Thoracic aorta (tissue), 2 donors: ENCODE results near the gene SLC25A11. TPM values are rescaled to one million over a fixed set of nuclear protein-coding genes. Genes with fewer than 3 reads are reported as not detected.

Source experiments
- ATAC-seq: fragments of 150-250 bp; one replicate; pipeline ENCODE4 v1.8.0; 2017; ENCODE audit warnings: low read depth; ENCODE audit not compliant: insufficient number of reproducible peaks, low FRiP score
- DNase-seq: peaks from one replicate; pipeline ENCODE4 v3.0.0-alpha.2; 2020; ENCODE audit warnings: low spot score
- H3K27ac ChIP-seq, 2 donors: fragments of 200-600 bp; sonication (generic); 1 replicate in 1 of 2; 2 replicates in 1 of 2; pipeline ENCODE4 v1.5.1; 2016; ENCODE audit warnings: mild to moderate bottlenecking in 2 of 2, moderate library complexity in 2 of 2
- H3K27me3 ChIP-seq: fragments of 200-600 bp; sonication (generic); replicated peaks from 2 replicates; pipeline ENCODE4 v1.6.0; 2016; ENCODE audit warnings: mild to moderate bottlenecking; ENCODE audit not compliant: insufficient read depth
- H3K36me3 ChIP-seq: fragments of 200-600 bp; sonication (generic); one replicate; pipeline ENCODE4 v1.5.1; 2016
- H3K4me1 ChIP-seq, 2 donors: fragments of 200-600 bp; sonication (generic); 1 replicate in 1 of 2; 2 replicates in 1 of 2; pipeline versions ENCODE4 v1.5.1 to v1.6.0; 2016; ENCODE audit warnings: low read depth in 2 of 2, mild to moderate bottlenecking in 1 of 2; ENCODE audit not compliant: control insufficient read depth in 1 of 2
- H3K4me3 ChIP-seq: fragments of 200-600 bp; sonication (generic); 2 replicates; pipeline ENCODE4 v1.5.1; 2016; ENCODE audit warnings: mild to moderate bottlenecking
- H3K9me3 ChIP-seq: fragments of 200-600 bp; sonication (generic); 2 replicates; pipeline ENCODE4 v1.5.1; 2016
- CTCF ChIP-seq: fragments of 200-600 bp; sonication (generic); IDR thresholded peaks from one replicate; pipeline ENCODE4 v1.5.1; 2019; ENCODE audit warnings: antibody characterized with exemption
- total RNA-seq, 2 donors: library from RNA; depleted of rRNA; stranded (reverse); fragments of >200 nt; gene quantifications; one replicate each; pipeline versions ENCODE4 v1.1.0 to v1.2.3, GENCODE V29; 2016

SLC25A11 gene
- total RNA-seq, 2 donors from 2014 or later = 27.0 to 39.7 TPM

- no peaks in the 10 kb centered on the region for H3K27me3 ChIP-seq
- peak; percentile 47 for ATAC-seq
- TF ChIP-seq CTCF = no peak
- no peak within 1 kb of the TSS for H3K27ac ChIP-seq
- H3K4me1 ChIP-seq = peaks cover 0 to 16% of the 10 kb centered on the region in 2 donors
- peak; percentile 75 for DNase-seq
- no peaks in the 10 kb centered on the region for H3K9me3 ChIP-seq
- H3K4me3 ChIP-seq = peak within 1 kb of the TSS; percentile 74
- H3K36me3 ChIP-seq = peaks cover 13% of the 10 kb centered on the region
Observed at GRCh38 chr17:4899341-4900230, 40.3 kb downstream of the SLC25A11 start, which contains the start of gene C17orf107. Gene C17orf107 (plus strand): TSS chr17:4899536. CDS start chr17:4899763, 227 bp downstream.

GRCh38 chr17:4898927-4899326 is 40.9 kb downstream of the SLC25A11 start:
- TF ChIP-seq CTCF = no peak

GRCh38 chr17:4898351-4898750 is 41.5 kb downstream of the SLC25A11 start:
- no peaks in the 10 kb centered on the region for H3K27me3 ChIP-seq
- ATAC-seq = no peak
- H3K27ac ChIP-seq = no peak overlapping the region
- peaks cover 0 to 16% of the 10 kb centered on the region in 2 donors for H3K4me1 ChIP-seq
- no peak for TF ChIP-seq CTCF
- H3K9me3 ChIP-seq = no peaks in the 10 kb centered on the region
- no peak for DNase-seq
- peaks cover 26% of the 10 kb centered on the region for H3K36me3 ChIP-seq
- no peak overlapping the region for H3K4me3 ChIP-seq

More at GRCh38 chr17:4898927-4899326, 40.9 kb downstream of the SLC25A11 start:
- DNase-seq = no peak
- Histone ChIP-seq H3K9me3 (no peaks in the 10 kb centered on the region), H3K27me3 (no peaks in the 10 kb centered on the region), H3K27ac (no peak overlapping the region), H3K4me1 (peaks cover 0 to 16% of the 10 kb centered on the region in 2 donors), H3K36me3 (peaks cover 20% of the 10 kb centered on the region), H3K4me3 (peak overlapping the region; percentile 74)
- no peak for ATAC-seq

- DNase-seq (no peak), ATAC-seq (no peak)
- peaks cover 0 to 16% of the 10 kb centered on the region in 2 donors for H3K4me1 ChIP-seq
- no peak overlapping the region for H3K27ac ChIP-seq
- no peaks in the 10 kb centered on the region for H3K9me3 ChIP-seq
- no peak for TF ChIP-seq CTCF
- H3K27me3 ChIP-seq = no peaks in the 10 kb centered on the region
- H3K4me3 ChIP-seq = no peak overlapping the region
- H3K36me3 ChIP-seq = peaks cover 30% of the 10 kb centered on the region
Observed at GRCh38 chr17:4897785-4898184, 42.1 kb downstream of the SLC25A11 start.

- H3K9me3 ChIP-seq = no peaks in the 10 kb centered on the region
Observed at GRCh38 chr17:4897198-4897687, 42.6 kb downstream of the SLC25A11 start.

More at GRCh38 chr17:4897198-4897687, 42.6 kb downstream of the SLC25A11 start:
- TF ChIP-seq CTCF = no peak
- DNase-seq (no peak), ATAC-seq (no peak)
- peaks cover 0 to 16% of the 10 kb centered on the region in 2 donors for H3K4me1 ChIP-seq
- no peak overlapping the region for H3K4me3 ChIP-seq
- H3K36me3 ChIP-seq = peaks cover 35% of the 10 kb centered on the region
- H3K27me3 ChIP-seq = no peaks in the 10 kb centered on the region
- H3K27ac ChIP-seq = no peak overlapping the region
